T-helper 1 cell (primary cell): Measurements from ENCODE around the gene WDR33.
A peak's percentile ranks its signal among the peaks of the same experiment; 100 is the strongest.

ENCODE experiments used
- DNase-seq, 5 donors: peaks; one replicate each; pipeline ENCODE4 v3.0.0-alpha.2; 2012 to 2020

Gene WDR33

DNA sequence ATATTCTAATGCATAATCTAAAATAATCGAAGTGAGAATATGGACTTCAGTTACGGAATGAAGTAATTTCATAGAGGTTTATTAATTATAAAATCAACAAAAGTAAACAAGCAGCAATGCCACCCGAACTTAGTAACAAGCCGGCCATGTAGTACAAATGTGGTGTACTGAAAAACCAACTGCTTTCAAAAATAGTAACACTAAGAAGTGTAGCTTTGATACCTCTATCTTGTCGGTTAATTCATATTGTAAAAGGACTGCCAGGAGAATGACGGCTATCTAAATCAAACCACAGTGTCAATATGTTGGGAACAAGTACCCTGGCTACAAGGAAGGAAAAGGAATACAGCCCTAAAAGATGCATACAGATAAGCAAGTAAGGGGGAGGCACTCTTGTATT is 48.5 kb downstream of the WDR33 start:
- no peak for DNase-seq

DNA sequence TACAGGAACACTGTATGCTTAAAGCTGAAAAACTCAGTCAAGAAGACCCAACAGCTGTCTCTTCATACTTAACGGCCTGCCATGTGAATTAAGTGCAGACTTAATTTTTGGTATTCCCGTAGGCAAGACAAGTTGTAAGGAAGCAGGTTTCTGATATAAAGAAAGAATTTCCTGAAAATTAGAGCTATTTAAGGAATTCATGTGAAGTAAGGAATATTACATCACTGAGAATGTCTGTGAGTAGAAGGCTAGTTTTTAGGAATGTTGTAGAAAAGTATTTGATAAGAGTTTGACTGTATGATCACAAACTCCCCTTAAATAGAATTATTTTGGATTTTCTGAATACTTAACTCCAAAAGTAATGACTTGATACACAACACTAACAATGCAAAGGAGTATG is 51.0 kb downstream of the WDR33 start:
- no peak for DNase-seq

DNA sequence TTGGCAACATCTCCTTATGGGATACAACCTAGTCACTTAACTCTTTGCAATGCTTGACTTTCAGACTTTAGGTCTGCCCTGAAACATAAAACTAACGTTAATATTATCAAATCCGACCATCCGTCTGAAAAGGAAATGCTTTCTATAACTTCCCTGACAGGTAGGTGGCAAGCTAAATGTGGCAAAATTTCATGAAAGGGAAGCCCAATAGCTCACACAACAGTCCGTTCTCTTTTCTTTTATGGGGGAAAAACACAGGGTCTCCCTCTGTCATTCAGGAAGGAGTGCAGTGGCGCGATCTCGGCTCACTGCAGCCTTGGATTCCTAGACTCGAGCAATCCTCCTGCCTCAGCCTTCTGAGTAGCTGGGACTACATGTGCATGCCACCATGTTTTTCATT is 56.8 kb downstream of the WDR33 start:
- DNase-seq = no peak

DNA sequence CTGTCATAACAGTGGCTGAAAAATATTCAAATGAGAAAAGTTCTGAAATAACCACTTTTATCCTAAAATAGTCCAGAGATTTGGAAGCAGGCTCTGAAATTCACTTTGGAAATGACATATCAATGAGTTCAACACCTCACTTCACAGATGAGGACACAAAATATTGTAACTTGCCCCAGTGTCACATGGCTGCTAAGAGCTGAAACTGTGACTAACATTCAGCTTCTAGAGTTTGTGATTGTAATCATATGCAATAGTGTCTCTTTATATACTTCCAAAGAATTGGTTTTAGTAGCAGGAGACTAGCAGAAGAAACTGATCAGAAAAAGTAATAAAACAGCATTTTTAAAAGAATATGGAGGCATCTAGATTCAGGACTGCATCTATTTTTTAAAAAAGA is 57.6 kb downstream of the WDR33 start:
- no peak for DNase-seq

DNA sequence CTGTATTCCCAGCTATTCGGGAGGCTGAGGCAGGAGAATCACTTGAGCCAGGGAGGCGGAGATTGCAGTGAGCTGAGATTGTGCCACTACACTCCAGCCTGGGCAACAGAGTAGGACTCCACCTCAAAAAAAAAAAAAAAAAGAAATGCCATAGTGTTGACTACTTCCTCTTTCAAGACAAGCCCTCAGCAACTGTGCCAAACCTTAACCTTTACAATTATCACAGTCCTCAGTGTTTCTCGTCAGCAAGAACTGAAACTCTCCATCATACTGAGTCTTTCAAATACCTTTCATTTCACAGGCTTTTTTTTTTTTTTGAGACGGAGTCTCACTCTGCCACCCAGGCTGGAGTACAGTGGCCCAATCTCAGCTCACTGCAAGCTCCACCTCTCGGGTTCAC is 61.4 kb downstream of the WDR33 start:
- DNase-seq = peak in 1 of 5 donors; percentile 24

DNA sequence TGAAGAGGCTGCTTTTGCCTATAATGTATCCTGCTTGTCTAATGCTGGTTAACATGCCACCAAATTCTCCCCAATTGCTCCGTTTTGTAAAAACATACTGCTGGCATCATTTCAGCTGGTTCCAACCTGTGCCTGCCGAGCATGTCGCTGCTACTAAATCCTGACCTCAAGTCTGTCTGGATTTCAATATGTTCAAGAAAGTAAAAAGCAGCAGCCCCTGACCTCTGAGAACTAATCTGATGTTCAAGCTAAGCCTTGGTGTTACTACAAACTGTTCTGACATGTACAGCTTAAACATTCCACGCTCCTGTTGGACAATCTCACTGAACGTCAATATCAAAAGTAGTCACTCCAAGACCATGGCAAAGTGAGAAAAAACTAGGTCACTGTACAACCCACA is 63.4 kb downstream of the WDR33 start:
- DNase-seq = no peak

DNA sequence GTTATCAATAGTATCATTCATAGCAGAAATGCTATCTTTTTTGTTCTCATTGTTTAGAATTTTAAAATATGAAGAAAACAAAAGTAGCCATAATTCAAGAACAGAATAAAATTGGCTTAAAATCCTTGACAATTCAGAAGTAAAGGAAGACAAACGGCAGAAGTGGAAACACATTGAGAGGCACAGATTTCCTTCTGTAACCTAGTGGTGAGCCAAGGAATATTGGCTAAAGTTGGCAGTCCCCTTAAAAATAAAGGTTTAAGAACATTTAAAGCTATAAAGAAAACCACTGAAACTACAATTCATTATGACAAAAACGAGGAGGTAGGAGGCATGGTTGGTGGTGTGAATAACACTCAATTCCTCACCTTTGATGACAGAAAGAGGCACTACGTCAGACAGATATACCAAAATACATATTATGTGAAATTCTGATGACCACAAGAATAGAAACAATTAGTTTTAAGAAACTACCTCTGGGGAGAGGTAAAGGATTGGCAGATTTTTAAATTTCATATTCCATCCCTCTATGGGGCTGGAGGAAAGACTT is 67.4 kb downstream of the WDR33 start:
- no peak for DNase-seq

DNA sequence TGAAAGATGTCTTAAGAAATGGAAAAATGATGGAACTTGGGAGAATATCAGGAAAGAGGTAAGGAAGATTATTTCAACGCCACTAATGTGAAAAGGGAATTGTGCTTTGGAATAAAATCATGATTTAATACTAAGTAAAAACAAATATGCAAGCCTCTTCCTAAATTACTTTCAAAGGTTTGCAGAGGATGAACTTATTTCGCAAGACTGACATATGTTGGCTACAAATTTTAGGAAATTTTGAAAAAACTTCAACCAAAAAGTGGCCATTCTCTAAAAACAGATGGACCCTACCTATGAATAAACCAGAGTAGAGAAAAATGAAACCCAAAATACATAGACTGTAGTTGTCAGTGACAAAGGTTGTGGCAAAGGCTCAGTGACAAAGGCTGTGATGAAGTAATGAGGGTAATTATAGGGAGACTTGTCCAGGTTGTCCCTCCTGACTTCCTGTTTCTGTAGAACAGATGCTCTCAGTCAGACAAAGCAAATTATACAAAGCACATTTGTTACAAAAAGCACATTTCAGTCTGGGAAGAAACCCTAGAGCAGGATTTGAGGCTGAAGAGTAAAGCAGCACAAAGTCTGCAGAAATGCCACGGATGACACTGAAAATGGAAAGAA is 70.2 kb downstream of the WDR33 start:
- no peak for DNase-seq

DNA sequence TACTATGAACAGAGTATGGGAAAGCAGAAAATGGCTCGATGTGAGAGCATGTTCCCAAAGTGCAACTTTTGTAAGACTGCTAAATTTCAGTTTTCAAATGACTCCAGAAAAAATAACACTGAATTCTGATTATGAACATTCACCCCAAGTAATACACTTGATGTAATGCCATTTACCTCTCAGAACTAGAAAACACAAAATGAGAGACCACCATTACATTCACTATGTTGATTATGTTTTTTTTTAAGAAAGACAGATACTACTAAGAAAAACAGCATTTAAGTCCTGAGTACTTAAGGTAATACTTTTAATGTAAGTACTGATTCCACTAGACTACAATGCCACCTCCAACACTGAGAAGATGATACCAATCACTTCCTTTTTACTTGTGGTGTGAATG is 71.2 kb downstream of the WDR33 start:
- DNase-seq = no peak

DNA sequence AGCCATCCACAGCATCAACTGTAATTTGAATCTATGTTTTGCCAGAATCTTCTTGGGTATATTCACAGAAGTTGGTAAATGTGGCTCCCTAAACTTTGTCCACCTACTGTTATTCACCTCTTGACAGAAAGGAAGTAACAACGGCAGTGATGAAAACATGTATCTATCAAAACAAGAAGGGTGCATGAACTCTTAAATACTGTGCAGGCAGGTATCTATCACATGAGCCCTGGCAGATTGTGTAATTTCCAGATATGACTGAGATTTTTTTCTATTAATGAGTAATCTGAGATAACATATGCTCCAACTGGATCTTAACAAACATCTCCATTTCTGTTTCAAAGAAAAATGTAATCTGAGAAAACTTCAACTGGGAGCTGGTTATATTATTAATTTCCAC is 73.1 kb downstream of the WDR33 start:
- peak in 1 of 5 donors; percentile 44 for DNase-seq

DNA sequence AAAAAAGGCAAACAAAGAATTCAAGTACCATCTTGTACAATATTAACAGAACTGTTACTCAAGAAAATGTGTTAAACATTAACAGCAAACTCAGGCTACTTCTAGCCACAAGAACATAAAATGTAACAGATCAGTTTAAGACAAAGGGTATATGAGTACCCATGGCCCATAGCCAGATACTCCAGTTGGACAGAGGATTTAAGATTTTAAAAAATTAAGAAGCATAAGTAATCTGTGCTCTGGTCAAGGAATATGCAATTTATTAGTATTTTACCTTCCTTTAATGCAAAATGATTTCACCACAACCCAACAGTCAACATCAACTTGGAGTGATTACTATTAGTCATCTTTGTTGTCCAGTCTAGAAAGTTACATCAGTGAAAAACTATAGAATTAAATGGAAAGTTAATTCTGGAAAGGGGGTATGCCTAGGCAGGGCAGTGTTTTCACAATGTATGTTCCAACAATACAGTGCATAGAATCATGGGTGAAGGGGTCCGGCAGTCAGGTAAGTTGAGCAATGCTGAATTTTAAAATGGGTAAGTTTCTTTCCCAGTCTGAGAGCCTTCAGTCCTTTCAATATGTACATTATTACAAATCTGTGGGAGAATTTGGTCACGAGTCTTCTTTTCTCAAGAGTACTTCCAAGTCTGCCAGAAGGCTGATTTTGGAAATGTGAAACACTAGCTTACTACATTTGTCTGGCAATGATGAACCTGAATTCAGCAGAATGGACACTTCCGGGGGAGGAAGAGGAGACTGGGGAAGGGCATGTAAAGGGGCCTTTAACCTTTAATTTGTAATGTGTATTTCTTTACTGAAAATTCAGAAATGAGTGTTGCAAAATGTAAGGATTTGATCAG is 75.2 kb downstream of the WDR33 start:
- DNase-seq = no peak

DNA sequence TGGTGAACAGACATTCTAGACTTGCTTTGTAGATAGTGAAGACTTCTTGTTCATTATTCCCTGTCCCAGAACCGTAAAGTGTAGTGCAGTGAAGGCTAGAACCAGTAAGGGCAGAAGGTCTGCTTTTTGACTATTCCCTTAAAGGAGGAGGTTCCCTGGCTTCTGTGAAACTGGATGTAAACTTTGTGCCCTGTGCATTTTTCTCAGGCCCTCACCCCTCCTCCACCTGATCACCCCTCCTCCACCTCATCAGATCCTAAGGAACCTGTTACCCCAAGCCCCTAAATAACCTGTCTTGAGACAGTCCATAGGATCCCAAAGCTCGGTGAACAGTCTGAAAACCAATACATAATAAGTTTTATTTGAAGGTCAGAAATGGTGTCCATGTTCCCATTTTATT is 75.9 kb downstream of the WDR33 start:
- DNase-seq = no peak

DNA sequence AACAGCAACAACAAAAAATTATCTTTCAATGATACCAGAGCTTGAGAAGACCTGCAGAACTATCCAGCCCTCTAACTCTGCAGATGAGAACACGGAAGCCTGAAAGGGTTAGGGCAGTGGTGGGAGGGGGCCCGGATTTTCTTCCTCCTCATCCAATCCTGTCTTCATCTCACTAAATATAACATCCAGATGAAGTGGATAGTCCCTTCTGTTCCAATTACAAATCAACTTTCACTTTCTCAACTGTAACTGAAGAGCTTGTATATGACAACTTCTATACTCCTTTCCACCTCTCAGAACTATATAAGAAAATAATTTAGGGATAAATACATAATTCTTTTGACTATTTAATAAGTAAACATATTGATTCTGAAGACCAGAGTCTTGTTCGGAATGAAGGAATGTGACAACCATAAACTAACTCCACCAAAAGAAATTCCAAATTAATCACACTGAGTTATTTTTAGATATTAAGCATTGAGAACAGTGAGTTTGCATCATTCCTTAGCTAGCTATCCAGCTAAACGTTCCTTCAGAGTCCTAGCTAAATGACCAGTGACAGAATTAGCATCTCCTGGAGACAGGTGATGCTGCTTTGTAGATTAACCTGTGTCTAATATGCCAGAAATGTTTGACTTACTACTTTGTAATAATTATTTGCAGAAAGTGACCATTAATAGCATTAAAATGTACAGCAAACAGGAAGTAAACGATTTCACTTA is 77.0 kb downstream of the WDR33 start:
- DNase-seq = no peak

DNA sequence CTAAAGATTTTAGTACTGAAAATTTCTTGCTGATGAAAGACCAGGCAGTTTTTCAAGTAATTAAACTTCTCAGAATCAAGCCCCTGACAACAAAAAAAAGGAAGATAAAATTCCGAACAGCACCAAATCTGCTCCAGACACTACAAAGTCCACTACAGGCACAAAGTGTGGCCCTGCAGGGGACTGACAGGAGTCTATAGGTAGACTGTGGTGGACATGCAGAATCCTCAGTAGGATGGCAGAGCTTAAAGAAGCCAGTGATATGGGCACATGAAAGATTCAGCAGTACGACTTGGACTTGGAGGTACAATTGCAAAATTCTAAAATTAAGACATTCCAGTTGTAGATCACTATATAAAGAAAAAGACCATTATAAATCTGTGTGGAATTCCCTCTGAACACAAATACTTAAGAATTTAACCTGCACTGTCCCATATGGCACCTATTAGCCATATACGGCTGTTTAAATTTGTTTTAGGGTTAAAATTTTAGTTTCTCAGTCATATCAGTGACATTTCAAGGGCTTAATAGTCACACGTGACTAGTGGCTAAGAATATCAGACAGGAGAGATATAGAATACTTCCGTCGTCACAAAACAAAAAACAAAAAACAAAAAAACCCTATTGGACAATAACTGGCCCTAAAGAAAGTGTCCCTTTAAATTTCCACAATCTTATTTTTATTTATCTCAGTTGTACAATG is 77.7 kb downstream of the WDR33 start:
- no peak for DNase-seq

DNA sequence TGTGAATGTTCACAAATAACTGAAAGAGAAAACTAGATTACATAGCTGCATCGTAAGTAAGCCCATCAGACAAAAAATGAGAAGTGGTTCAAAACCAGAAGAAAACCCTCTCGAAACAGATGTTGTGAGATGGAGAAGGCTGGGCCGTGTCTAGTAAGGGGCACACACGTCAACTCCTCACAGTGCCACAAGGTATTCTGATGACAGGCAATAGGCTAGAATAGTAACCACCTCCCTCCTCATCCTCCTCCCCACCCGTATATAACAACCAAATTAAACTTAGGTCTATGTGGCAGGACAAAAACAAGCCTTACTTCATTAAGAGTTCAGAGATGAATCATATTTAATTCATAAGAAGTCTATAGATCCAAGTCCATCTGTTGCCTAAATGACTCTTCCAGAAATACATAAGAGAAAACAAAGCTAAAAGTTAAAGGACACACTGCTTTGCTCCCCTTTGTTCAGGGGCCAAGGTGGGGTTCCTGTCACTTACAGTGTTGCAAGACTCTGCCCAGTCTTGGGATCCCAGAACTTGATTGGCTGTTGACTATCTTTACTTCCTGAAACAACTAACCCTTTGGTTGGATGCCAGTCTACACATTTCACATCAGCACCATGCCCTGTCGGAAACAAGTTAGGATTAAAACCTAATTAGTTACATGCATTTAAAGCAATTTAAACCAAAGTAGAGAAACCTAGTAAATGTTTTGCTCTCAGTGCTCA is 84.7 kb downstream of the WDR33 start:
- no peak for DNase-seq

DNA sequence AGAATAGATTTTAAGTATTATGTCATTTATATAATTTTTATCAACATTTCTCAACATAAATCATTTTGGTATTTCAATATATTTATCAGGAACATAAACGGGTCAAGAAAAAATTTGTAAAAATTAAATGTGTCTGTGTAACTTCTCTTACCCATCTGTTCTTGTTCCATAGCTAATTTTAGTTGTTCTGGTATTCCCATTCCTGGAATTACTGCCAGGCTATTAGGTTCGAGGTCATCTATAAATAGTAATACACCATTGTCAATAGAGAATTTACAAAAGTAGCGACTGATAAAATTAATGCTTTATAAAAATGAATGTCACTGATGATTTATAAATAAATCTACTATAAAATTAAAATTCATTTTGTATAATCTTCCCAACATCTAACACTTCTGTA is 88.2 kb downstream of the WDR33 start:
- no peak for DNase-seq

DNA sequence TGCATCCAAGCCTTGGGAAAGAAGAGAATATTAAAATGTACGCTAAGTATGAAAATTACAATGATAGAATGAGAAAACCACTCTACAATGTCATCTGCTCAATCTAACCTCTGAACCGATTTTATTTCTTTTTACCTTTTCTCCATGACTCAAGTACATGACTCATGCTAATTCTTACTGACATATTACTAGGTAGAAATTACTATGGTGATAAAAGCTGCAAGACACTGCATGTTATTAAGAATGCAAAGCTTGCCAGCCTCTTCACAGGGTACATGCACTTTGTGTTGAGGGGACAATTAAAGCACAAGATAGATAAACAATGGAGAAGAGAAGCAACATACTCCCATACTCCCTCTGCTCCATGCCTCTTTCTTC is 89.0 kb downstream of the WDR33 start:
- no peak for DNase-seq

DNA sequence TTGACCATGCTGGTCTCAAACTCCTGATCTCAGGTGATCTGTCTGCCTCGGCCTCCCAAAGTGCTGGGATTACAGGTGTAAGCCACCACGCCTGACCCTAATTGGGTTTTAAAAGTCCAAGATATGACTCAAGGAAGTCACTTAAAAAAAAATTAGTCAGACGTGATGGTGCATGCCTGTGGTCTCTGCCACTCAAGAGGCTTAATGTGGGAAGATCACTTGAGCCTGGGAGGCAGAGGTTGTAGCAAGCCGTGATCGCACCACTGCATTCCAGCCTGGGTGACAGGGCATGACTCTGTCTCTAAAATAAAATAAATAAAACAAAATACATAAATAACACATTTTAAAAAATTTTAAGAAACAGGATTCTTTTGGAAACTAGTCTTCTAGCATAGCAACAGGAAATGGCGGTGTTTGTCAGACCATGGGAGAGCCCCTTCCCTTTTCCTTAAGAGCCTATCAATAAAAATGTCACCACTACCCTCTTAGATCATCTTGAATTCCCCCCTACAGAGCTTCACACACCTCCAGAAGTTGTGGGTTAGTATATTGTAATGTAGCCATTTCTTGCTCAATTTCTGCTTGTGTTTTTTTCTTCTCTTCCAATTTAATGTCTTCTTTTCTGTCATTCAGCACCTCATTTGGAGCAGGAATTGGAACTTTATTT is 89.5 kb downstream of the WDR33 start:
- DNase-seq = no peak

DNA sequence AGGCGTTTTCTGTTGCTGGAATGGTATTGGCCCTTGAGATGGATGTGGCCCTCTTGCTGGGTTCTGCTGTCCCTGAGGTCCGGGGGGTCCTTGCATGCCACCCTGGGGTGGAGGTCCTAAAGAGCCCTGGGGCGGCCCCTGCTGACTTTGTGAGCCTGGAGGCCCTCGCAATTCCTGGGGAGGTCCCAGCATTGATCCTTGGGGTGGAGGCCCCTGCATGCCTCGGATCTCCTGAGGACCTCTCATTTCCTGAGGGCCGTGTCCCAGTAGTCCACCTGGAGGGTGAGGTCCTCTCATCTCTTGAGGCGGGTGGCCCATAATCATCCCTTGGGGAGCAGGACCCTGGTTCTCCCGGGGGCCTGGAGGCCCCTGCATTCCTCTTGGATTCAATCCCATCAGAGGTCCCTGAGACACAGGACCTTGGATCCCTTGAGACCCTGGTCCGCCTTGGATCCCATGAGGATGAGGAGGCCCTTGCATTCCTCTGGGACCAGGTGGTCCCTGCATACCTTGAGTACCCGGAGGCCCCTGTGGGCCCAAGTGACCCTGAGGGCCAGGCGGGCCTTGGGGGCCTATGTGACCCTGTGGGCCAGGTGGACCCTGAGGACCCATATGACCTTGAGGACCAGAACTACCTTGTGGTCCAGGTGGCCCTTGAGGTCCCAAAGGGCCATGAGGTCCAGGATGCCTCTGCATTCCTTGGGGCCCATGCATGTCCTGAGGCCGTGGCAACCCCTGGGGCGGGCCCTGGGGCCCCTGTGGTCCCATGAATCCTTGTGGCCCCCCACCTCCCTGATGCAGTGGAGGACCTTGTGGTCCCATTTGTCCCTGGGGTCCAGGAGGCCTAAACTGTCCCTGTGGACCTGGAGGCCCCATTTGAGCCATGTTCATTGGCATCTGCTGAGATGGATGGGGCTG is 91.4 kb downstream of the WDR33 start:
- no peak for DNase-seq

DNA sequence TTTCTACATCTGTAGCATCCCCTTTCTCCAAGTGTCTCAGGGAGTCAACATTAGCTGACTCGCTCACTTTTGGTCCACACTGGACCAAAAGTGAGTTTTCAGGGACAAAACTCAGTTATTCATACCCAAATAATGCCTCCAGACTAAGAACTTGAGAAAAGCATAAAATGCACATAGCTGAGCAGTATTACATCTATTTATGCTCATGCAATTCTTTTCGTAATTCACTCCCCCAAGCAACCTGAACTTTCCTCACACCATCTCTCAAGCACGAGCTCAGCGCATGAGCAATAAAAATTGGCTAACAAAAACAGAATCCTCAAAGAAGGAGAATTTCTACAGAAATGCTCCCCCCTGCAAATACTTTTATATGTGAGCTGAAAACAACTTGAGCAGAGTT is 92.7 kb downstream of the WDR33 start:
- no peak for DNase-seq
